Neuronal stem cell (in vitro differentiated cells): Measurements from ENCODE around the gene B3GALNT2.

Experiments used
- DNase-seq: peaks from one replicate; pipeline ENCODE4 v3.0.0-alpha.2; 2013; ENCODE audit warnings: low spot score
- H2AFZ ChIP-seq: one replicate; pipeline ENCODE4 v1.6.1; 2013; ENCODE audit warnings: mild to moderate bottlenecking, low read length, inconsistent platforms
- H2AK5ac ChIP-seq: 2 replicates; pipeline ENCODE4 v1.6.1; 2013; ENCODE audit warnings: low read depth, mild to moderate bottlenecking, inconsistent platforms, low read length, moderate library complexity, mixed read lengths
- H2BK120ac ChIP-seq: 2 replicates; pipeline ENCODE4 v1.6.1; 2013; ENCODE audit warnings: low read depth, mild to moderate bottlenecking, inconsistent platforms, low read length, moderate library complexity, mixed read lengths
- H2BK12ac ChIP-seq: one replicate; pipeline ENCODE4 v1.6.1; 2013; ENCODE audit warnings: low read length, inconsistent platforms
- H2BK15ac ChIP-seq: 2 replicates; pipeline ENCODE4 v1.6.1; 2013; ENCODE audit warnings: mild to moderate bottlenecking, low read length, inconsistent platforms, mixed read lengths
- H2BK5ac ChIP-seq: one replicate; pipeline ENCODE4 v1.6.1; 2013; ENCODE audit warnings: inconsistent platforms, mild to moderate bottlenecking, low read length, moderate library complexity
- H3K14ac ChIP-seq: one replicate; pipeline ENCODE4 v1.6.1; 2013; ENCODE audit warnings: low read length, inconsistent platforms
- H3K18ac ChIP-seq: 2 replicates; pipeline ENCODE4 v1.6.1; 2013; ENCODE audit warnings: low read length, inconsistent platforms
- H3K23ac ChIP-seq: 2 replicates; pipeline ENCODE4 v1.6.1; 2013; ENCODE audit warnings: low read depth, mild to moderate bottlenecking, mixed read lengths, low read length, inconsistent platforms; ENCODE audit not compliant: poor library complexity
- H3K27ac ChIP-seq: replicated peaks from 3 replicates; pipeline ENCODE4 v1.5.1; 2013; ENCODE audit warnings: low read length, inconsistent platforms
- H3K27me3 ChIP-seq, 3 experiments: 2 replicates each; pipeline ENCODE4 v1.6.1; 2013; ENCODE audit warnings: low read length in 3 of 3, mild to moderate bottlenecking in 2 of 3, inconsistent platforms in 1 of 3, low read depth in 1 of 3, mixed read lengths in 1 of 3, moderate library complexity in 1 of 3; ENCODE audit not compliant: control insufficient read depth in 3 of 3, insufficient read depth in 3 of 3
- H3K36me3 ChIP-seq, 2 donors: replicated peaks in 1 of 2; 2 replicates each; pipeline ENCODE4 v1.6.1; 2013; ENCODE audit warnings: low read length in 2 of 2; ENCODE audit not compliant: control insufficient read depth in 2 of 2, insufficient read depth in 2 of 2
- H3K4ac ChIP-seq: 2 replicates; pipeline ENCODE4 v1.6.1; 2013; ENCODE audit warnings: inconsistent platforms, mild to moderate bottlenecking, low read length, moderate library complexity
- H3K4me1 ChIP-seq, 2 donors: 1 replicate in 1 of 2; 2 replicates in 1 of 2; pipeline ENCODE4 v1.6.1; 2013; ENCODE audit warnings: low read length in 2 of 2, low read depth in 1 of 2; ENCODE audit not compliant: control insufficient read depth in 2 of 2, insufficient read depth in 1 of 2
- H3K4me2 ChIP-seq: one replicate; pipeline ENCODE4 v1.6.1; 2013; ENCODE audit warnings: mild to moderate bottlenecking, low read length, inconsistent platforms; ENCODE audit not compliant: insufficient read depth, poor library complexity, severe bottlenecking
- H3K4me3 ChIP-seq, 2 donors: 2 replicates each; pipeline ENCODE4 v1.5.1; 2013; ENCODE audit warnings: low read length in 2 of 2, mild to moderate bottlenecking in 2 of 2, inconsistent platforms in 1 of 2, moderate library complexity in 1 of 2
- H3K79me1 ChIP-seq: one replicate; pipeline ENCODE4 v1.6.1; 2013; ENCODE audit warnings: low read depth, mild to moderate bottlenecking, inconsistent platforms, low read length, moderate library complexity
- H3K9ac ChIP-seq: one replicate; pipeline ENCODE4 v1.6.1; 2013; ENCODE audit warnings: mild to moderate bottlenecking, low read depth, low read length, inconsistent platforms; ENCODE audit not compliant: poor library complexity
- H3K9me3 ChIP-seq, 2 donors: replicated peaks in 1 of 2; 2 replicates each; pipeline versions ENCODE3 to v1.6.1; 2013; ENCODE audit warnings: low read length in 2 of 2, mild to moderate bottlenecking in 2 of 2, inconsistent platforms in 1 of 2, low read depth in 1 of 2, mixed read lengths in 1 of 2, moderate library complexity in 1 of 2; ENCODE audit not compliant: control insufficient read depth in 2 of 2, insufficient read depth in 1 of 2
- H4K8ac ChIP-seq: one replicate; pipeline ENCODE4 v1.6.1; 2013; ENCODE audit warnings: low read depth, mild to moderate bottlenecking, inconsistent platforms, low read length, moderate library complexity
- H4K91ac ChIP-seq: one replicate; pipeline ENCODE4 v1.6.1; 2013; ENCODE audit warnings: low read length, low read depth, mild to moderate bottlenecking, inconsistent platforms; ENCODE audit not compliant: poor library complexity
- WGBS, 2 donors: extraction: QIAGEN DNeasy Blood & Tissue Kit; methylation state at CpG; one replicate each; pipeline ENCODE4 v1.1.7; 2013; ENCODE audit warnings: missing lambda C conversion rate in 2 of 2, mixed read lengths in 1 of 2; ENCODE audit not compliant: insufficient read length in 2 of 2, insufficient replicate concordance in 1 of 2; ENCODE audit errors: extremely low coverage in 2 of 2; 5-methylcytosine and 5-hydroxymethylcytosine counted together

The B3GALNT2 gene

GRCh38 chr1:235532360-235532759 is 28.1 kb upstream of the B3GALNT2 start:
- Histone ChIP-seq H2AK5ac (no peak overlapping the region), H4K91ac (no peak overlapping the region), H2BK15ac (no peak overlapping the region), H3K79me1 (no peaks in the 10 kb centered on the region), H3K36me3 (no peaks in the 10 kb centered on the region), H3K9me3 (no peaks in the 10 kb centered on the region), H3K4me3 (no peak overlapping the region), H3K27ac (no peak overlapping the region), H3K18ac (no peak overlapping the region), H3K23ac (no peak overlapping the region), H2AFZ (no peak overlapping the region), H3K27me3 (no peaks in the 10 kb centered on the region), H3K14ac (no peak overlapping the region), H4K8ac (no peak overlapping the region), H3K4ac (no peak overlapping the region), H3K4me2 (no peak overlapping the region), H2BK120ac (no peak overlapping the region), H2BK12ac (no peak overlapping the region), H3K4me1 (peaks cover 0 to under 1% of the 10 kb centered on the region in 2 donors), H3K9ac (no peak overlapping the region), H2BK5ac (no peak overlapping the region)
- DNase-seq, result no peak
- WGBS, 2 donors, result no CpG with 5 or more reads among the region's 2 CpGs

- no peak overlapping the region for H2BK120ac ChIP-seq
- no peak overlapping the region for H2BK15ac ChIP-seq
- H3K27me3 ChIP-seq, result no peaks in the 10 kb centered on the region
- no peak overlapping the region for H3K4me2 ChIP-seq
- no peak overlapping the region for H3K4me3 ChIP-seq
- no peaks in the 10 kb centered on the region for H3K36me3 ChIP-seq
- WGBS, 2 donors, result no CpG with 5 or more reads among the region's 4 CpGs
- H3K27ac ChIP-seq, result no peak overlapping the region
- H3K23ac ChIP-seq, result no peak overlapping the region
- no peak overlapping the region for H3K9ac ChIP-seq
- peaks cover 0 to 2% of the 10 kb centered on the region in 2 donors for H3K4me1 ChIP-seq
- H4K91ac ChIP-seq, result no peak overlapping the region
- peak overlapping the region; percentile 70 for H2AFZ ChIP-seq
- H2BK12ac ChIP-seq, result no peak overlapping the region
- no peak overlapping the region for H3K4ac ChIP-seq
- H3K79me1 ChIP-seq, result no peaks in the 10 kb centered on the region
- H3K18ac ChIP-seq, result no peak overlapping the region
- H3K14ac ChIP-seq, result no peak overlapping the region
- H2AK5ac ChIP-seq, result no peak overlapping the region
- no peak for DNase-seq
- H3K9me3 ChIP-seq, result no peaks in the 10 kb centered on the region
- H2BK5ac ChIP-seq, result no peak overlapping the region
- no peak overlapping the region for H4K8ac ChIP-seq
Measured at GRCh38 chr1:235527196-235527814, 23.1 kb upstream of the B3GALNT2 start.

GRCh38 chr1:235525314-235525713 is 21.1 kb upstream of the B3GALNT2 start:
- Histone ChIP-seq H3K27me3 (no peaks in the 10 kb centered on the region), H2BK120ac (no peak overlapping the region), H3K4me2 (no peak overlapping the region), H3K4ac (no peak overlapping the region), H3K23ac (no peak overlapping the region), H3K14ac (no peak overlapping the region), H2BK12ac (no peak overlapping the region), H2AK5ac (no peak overlapping the region), H3K9ac (no peak overlapping the region), H2AFZ (peak overlapping the region; percentile 31), H4K91ac (no peak overlapping the region), H3K27ac (no peak overlapping the region), H3K79me1 (no peaks in the 10 kb centered on the region), H3K9me3 (no peaks in the 10 kb centered on the region), H3K4me1 (peaks cover 0 to 2% of the 10 kb centered on the region in 2 donors), H4K8ac (no peak overlapping the region), H2BK15ac (no peak overlapping the region), H3K36me3 (no peaks in the 10 kb centered on the region), H3K4me3 (no peak overlapping the region), H2BK5ac (no peak overlapping the region), H3K18ac (no peak overlapping the region)
- no peak for DNase-seq
- whole genome bisulfite sequencing, 2 donors, result no CpG with 5 or more reads among the region's 4 CpGs

- no peak overlapping the region for H3K9ac ChIP-seq
- no peak overlapping the region for H3K4me3 ChIP-seq
- H2AK5ac ChIP-seq, result no peak overlapping the region
- no peak overlapping the region for H3K18ac ChIP-seq
- no peaks in the 10 kb centered on the region for H3K79me1 ChIP-seq
- H3K4me1 ChIP-seq, result no peaks in the 10 kb centered on the region
- H4K8ac ChIP-seq, result no peak overlapping the region
- no peak for DNase-seq
- no peak overlapping the region for H2BK12ac ChIP-seq
- no peak overlapping the region for H2BK120ac ChIP-seq
- H2BK15ac ChIP-seq, result no peak overlapping the region
- peak overlapping the region; percentile 58 for H2AFZ ChIP-seq
- H3K4me2 ChIP-seq, result no peak overlapping the region
- no peak overlapping the region for H3K23ac ChIP-seq
- H3K27me3 ChIP-seq, result no peaks in the 10 kb centered on the region
- no peak overlapping the region for H3K14ac ChIP-seq
- H3K4ac ChIP-seq, result no peak overlapping the region
- H2BK5ac ChIP-seq, result no peak overlapping the region
- H4K91ac ChIP-seq, result no peak overlapping the region
- H3K36me3 ChIP-seq, result no peaks in the 10 kb centered on the region
- no peak overlapping the region for H3K27ac ChIP-seq
- no CpG with 5 or more reads among the region's 6 CpGs for WGBS, 2 donors
- no peaks in the 10 kb centered on the region for H3K9me3 ChIP-seq
Measured at GRCh38 chr1:235516862-235517446, 12.7 kb upstream of the B3GALNT2 start.
